GM18505 (cell line): ENCODE results near the gene PRICKLE4.

ENCODE experiments used
- ATAC-seq: cut with Tn5 transposase; IDR thresholded peaks from one replicate; pipeline ENCODE4 v1.9.1; 2021; ENCODE audit not compliant: unreplicated experiment
- POLR2A ChIP-seq: IDR thresholded peaks from 4 replicates; pipeline ENCODE4 v1.6.1; 2011; ENCODE audit warnings: borderline replicate concordance; ENCODE audit not compliant: insufficient read depth, insufficient read length; ENCODE audit errors: extremely low read depth

The PRICKLE4 gene

DNA sequence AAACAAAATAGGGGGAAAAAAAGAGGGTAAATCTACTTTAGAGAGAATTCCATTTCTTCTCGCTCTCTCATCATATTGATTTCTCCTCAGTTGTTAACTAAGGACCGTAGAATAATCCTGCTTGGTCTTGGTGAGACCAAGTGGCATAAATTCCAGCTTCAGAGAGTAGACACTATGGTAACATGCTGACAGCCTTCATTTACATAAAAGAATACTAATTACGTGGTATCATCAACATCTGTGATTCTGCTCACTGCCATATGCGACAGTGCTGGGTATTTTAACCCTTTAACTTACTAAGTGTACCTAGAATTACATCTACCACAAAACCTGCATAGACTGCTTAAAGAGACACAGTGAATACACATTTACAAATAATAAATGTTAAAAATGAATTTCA, 34.0 kb downstream of the PRICKLE4 start:
- no peak for TF ChIP-seq POLR2A

DNA sequence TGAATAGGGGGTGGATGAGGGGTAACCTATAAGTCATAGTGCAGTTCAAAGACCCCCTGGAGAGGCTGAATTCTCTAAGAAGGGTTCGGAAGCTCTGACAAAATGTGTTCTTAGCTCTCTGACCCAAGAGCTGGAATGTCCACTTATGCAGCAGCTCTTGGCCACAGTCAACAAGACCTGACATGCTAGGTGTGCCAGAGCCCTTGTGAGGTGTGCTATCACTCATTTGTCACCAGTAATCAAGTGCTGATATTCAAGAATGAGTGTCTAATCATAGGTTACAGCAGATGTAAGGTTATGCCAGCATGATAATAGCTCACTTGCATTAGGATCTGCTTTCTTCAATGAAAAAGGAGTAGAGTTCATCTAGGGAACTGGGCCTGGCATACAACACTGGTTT, 35.0 kb downstream of the PRICKLE4 start:
- ATAC-seq = no peak

More for the DNA sequence above, 34.0 kb downstream of the PRICKLE4 start:
- no peak for ATAC-seq

DNA sequence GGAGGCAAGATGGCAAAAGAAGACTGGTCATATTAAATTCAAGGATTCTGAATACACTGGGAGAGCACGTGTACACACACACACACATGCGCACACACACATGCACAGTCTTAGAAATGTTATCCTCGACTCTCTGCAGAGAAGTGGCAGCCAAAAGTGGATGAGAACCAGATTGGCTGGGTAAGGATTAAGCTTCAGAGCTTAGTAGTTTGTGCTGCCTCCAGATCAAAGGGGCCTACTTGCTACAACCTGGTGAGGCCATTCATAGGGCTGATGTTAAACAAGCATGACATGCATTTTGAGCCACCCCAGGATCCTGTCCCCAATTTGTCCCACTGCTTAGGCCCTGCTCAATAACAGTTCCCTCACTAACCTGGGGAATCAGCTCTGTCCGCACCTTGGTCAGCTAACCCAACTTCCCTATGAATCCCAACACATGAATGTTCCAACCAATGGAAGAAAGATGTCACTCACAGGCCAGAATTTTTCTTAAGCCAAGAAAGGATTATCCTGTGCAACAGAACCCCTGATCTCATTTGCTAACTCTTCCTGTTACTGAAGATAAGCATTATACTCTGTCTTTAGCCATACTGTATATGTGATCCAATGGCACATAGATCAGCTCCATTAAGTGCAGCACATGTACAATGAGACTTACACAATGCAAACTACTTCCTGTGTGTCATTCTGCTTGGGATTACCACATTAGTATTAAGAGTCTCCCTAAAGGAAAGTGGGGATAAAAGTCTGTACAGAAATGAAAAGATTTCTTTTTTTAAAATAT, 37.9 kb downstream of the PRICKLE4 start:
- TF ChIP-seq POLR2A = no peak
- ATAC-seq = no peak

More for the DNA sequence above, 35.0 kb downstream of the PRICKLE4 start:
- TF ChIP-seq POLR2A = no peak

DNA sequence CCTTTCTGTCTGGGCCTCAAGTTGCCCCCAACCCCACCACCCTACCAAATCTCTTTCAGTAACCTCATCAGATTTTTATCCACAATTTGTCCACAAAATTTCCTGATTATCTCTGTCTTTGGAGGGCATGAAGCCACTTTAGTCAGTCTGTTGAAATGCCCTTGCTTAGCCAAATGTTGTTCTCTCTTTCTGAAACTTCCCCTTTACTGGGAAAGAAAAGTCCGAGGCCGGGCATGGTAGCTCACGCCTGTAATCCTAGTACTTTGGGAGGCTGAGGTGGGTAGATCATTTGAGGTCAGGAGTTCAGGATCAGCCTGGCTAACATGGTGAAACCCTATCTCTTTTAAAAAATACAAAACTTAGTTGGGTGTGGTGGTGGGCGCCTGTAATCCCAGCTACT, 40.7 kb downstream of the PRICKLE4 start:
- TF ChIP-seq POLR2A = no peak
- ATAC-seq = no peak

DNA sequence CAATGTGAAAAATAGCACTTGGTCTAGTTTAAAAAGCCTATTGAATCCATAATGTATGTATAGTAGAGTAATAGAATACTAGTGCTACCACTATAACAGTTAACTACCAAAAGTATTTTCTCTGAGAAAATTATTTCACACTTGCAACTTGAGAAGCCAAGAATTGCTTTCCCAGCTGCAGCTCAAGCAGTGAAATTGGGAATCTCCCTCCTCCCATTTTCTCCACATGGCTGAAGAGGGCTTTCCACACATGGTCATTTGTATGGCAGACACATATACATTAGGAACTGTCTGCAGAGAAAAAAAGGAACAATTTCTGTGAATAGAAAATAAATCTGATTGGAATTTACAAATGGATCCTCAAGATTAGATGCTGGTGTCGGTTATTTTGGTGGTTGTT, 41.4 kb downstream of the PRICKLE4 start:
- TF ChIP-seq POLR2A = no peak

DNA sequence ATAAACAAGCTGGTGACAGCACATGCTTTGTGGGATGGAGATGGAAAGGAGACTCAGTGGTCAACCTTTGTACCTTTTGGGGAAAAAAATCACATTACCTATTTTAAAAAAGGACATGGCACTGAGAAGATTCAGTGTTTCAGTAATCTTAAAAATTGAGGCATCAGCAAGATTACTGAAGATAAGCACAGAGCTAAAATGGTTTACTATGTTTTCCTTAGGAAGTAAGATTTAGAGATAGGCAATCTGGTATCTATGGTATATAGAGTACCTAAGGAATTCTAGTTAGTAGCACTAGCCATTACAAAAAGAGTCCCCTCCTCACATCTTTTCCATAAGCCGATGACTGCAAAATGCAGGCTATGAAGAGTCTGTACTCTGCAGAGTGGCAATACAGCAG, 42.6 kb downstream of the PRICKLE4 start:
- ATAC-seq = no peak
- TF ChIP-seq POLR2A = no peak

More for the DNA sequence above, 41.4 kb downstream of the PRICKLE4 start:
- no peak for ATAC-seq

DNA sequence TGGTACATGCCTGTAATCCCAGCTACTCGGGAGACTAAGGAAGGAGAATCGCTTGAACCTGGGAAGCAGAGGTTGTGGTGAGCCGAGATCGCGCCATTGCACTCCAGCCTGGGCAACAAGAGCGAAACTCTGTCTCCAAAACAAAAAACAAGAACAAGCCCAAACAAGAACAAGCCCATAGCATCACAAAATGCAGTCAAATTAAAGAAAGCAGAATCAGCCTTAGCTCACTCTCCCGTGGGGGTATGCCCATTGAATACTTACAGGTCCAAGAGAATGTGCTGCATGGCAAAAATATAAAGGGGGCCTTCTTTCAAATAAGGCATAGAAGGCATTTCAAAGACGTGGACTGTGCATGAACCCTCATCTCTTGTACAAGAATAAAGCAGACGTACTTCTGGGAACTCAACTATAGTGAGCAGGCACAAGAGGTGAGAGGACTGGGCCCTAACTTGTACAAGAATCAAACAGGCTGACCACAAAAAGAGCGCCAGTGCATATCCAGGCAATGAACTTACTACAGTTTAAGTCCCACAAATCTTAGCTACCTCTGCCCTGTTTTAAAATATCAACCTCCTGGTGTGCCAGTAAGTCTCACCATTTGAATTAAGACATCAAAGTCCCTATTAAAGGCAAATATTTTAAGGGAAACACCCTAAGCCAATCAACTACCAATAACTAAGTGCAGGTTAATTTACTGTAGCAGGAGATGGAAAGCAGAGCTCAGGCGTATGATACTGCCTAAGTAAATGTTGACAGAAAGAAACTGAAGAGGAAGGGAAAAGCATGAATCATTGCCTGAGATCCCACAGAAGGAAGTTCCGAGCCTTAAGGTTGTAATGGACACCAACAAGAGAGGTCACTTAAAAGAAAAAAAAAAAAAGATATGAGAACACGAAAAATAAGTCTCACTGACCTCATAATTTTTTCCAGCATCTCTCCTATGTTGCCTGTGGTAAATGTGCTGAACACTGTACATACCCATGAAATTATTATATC, 44.3 kb downstream of the PRICKLE4 start:
- no peak for TF ChIP-seq POLR2A
- no peak for ATAC-seq

DNA sequence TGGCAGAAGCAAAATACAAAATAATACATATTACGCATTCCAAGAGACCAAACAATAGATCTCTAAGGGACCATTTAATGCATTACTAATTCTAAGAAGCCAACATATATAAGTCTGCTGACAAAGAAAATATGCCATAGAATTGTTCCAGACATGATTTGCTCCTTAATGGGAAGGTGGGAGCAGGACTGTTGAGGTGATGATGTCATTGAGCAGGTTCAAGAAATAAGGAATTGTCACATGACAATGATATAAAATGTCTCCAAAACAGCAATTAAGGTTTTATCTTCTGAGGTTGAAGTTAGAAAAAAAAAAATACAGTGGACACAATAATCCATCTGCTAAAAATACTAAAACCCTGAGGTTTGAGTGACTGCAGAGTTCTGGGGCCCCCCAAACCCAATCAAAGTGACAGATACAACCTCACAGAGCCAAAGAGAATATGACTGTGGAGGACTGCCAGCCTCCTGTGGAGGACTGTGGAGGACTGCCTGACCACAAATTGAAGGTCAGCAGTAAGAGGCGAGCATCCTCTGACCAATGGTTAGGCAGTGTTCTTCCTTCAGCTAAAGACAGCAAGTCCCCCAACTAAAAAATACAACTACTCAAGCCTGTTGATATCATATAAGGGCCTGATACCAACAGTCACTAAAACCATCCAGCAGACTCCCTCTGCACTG, 45.9 kb downstream of the PRICKLE4 start:
- TF ChIP-seq POLR2A = no peak
- ATAC-seq = no peak

DNA sequence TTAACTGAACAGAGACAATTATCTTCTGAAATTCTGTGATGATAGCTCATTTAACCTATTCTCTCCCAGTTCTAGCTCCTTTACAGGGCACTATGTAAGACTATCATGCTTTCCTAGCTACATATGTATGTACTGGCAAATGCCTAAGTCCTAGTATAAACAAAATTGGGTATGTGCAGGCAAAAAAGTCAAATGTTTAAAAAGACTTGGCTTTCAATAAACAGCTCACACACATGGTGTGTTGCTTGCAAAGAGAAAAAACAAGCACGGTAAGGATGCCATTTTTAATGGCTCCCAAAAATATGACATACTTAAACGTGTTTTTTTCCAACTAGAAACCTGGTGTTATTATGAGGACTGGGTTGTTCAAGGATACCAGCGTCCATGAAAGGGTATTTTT, 51.7 kb downstream of the PRICKLE4 start:
- no peak for ATAC-seq
- TF ChIP-seq POLR2A = no peak

DNA sequence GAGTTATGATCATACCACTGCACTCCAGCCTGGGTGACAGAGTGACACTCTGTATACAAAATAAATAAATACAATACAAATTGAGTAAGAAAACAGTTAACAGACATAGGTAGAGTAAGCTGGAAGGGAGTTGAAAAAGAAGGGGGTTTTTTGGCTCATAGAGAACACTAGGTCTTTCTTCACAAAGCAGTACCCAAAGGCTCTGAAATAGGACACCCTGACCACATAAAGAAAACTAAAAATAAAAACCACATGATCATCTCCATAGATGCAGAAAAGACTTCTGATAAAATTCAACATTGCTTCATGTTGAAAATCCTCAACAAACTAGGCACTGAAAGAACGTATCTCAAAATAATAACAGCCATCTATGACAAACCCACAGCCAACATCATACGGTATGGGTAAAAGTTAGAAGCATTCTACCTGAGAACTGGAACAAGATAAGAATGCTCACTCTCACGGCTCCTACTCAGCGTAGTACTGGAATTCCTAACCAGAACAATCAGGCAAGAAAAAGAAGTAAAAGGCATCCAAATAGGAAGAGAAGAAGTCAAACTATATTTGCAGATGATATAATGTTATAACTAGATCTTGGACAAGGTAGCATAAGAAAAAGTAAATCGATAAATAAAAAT, 55.6 kb downstream of the PRICKLE4 start:
- no peak for ATAC-seq
- no peak for TF ChIP-seq POLR2A

DNA sequence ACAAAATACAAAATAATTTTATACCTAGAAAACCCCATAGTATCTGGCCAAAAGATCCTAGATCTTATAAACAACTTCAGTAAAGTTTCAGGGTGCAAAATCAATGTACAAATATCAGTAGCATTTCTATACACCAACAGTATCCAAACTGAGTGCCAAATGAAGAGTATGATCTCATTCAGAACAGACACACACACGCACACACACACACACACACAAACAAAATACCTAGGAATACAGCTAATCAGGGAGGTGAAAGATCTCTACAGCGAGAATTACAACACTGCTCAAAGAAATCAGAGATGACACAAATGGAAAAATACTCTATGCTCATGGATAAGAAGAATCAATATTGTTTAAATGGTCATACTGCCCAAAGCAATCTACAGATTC, 56.1 kb downstream of the PRICKLE4 start:
- TF ChIP-seq POLR2A = no peak
- ATAC-seq = no peak
